Caco-2 (cell line): ENCODE data around the gene FANCM. TPM values are rescaled to one million over a fixed set of nuclear protein-coding genes. Genes with fewer than 3 reads are reported as not detected.

Experiments
- BruUV-seq: library from RNA; stranded (reverse); fragments of 400-500 nt; replicated peaks from 2 replicates; lab custom pipeline; 2021; lab: Mats Ljungman, UMichigan
- CTCF ChIA-PET: fragments of 300-600 bp; sonication (Branson Sonifier 250); formaldehyde crosslinking; loops from one replicate; lab custom pipeline; 2022; ENCODE audit warnings: antibody characterized with exemption; lab: Charles Lee
- POLR2A ChIA-PET: fragments of 300-600 bp; sonication (Branson Sonifier 250); formaldehyde crosslinking; loops from one replicate; lab custom pipeline; 2022; ENCODE audit warnings: antibody characterized with exemption; lab: Charles Lee
- DNase-seq, 2 experiments: peaks; one replicate each; pipeline versions ENCODE4 v3.0.0 to v3.0.0-alpha.2; 2020 to 2022
- H3K27me3 ChIP-seq: replicated peaks from 2 replicates; pipeline ENCODE4 v1.6.0; 2011; ENCODE audit warnings: low read length; ENCODE audit not compliant: control insufficient read depth, insufficient read depth
- H3K36me3 ChIP-seq: 2 replicates; pipeline ENCODE4 v1.5.1; 2011; ENCODE audit warnings: low read length; ENCODE audit not compliant: control insufficient read depth, insufficient read depth
- H3K4me1 ChIP-seq: fragments of 250-450 bp; sonication (Bioruptor Pico); 2 replicates; pipeline ENCODE4 v1.5.1; 2020; ENCODE audit warnings: mild to moderate bottlenecking
- H3K4me3 ChIP-seq: 2 replicates; pipeline ENCODE4 v1.5.1; 2011; ENCODE audit warnings: low read depth, mild to moderate bottlenecking, control low read depth, low read length
- H3K9me3 ChIP-seq: fragments of 250-450 bp; sonication (Bioruptor Pico); 2 replicates; pipeline ENCODE4 v1.5.1; 2020; ENCODE audit warnings: mild to moderate bottlenecking, moderate library complexity
- H3K27ac Mint-ChIP-seq: one replicate; pipeline ENCODE4 v1.8.0; 2022; ENCODE audit warnings: mixed read lengths; ENCODE audit not compliant: unreplicated experiment
- H3K27me3 Mint-ChIP-seq: one replicate; pipeline ENCODE4 v1.8.0; 2022; ENCODE audit warnings: mixed read lengths; ENCODE audit not compliant: insufficient read depth, unreplicated experiment
- H3K36me3 Mint-ChIP-seq: one replicate; pipeline ENCODE4 v1.8.0; 2022; ENCODE audit warnings: mild to moderate bottlenecking, mixed read lengths; ENCODE audit not compliant: insufficient read depth, unreplicated experiment
- H3K4me1 Mint-ChIP-seq: one replicate; pipeline ENCODE4 v1.8.0; 2022; ENCODE audit warnings: low read depth, mixed read lengths; ENCODE audit not compliant: unreplicated experiment
- H3K4me3 Mint-ChIP-seq: one replicate; pipeline ENCODE4 v1.8.0; 2022; ENCODE audit warnings: mild to moderate bottlenecking, moderate library complexity, mixed read lengths; ENCODE audit not compliant: unreplicated experiment
- H3K9me3 Mint-ChIP-seq: one replicate; pipeline ENCODE4 v1.8.0; 2022; ENCODE audit warnings: mixed read lengths; ENCODE audit not compliant: unreplicated experiment
- intact Hi-C: fragments of 100-400 bp; cut with micrococcal nuclease; formaldehyde crosslinking; loops from one replicate; pipeline ENCODE4 v1.10.0; 2022; ENCODE audit not compliant: unreplicated experiment
- total RNA-seq: library from RNA; stranded (reverse); gene quantifications from 2 replicates; pipeline ENCODE4 v1.2.3, GENCODE V29; 2022
- TF ChIP-seq, protein P1 (sequence below), 2 experiments: fragments of 200-600 bp in 1 of 2; IDR thresholded peaks; 1 replicate in 1 of 2; 2 replicates in 1 of 2; pipeline versions ENCODE4 v1.5.1 to v1.8.0; 2011 to 2022; ENCODE audit warnings: antibody characterized with exemption in 1 of 2, control low read depth in 1 of 2, inconsistent platforms in 1 of 2, low read depth in 1 of 2, low read length in 1 of 2, mild to moderate bottlenecking in 1 of 2, moderate library complexity in 1 of 2; ENCODE audit not compliant: insufficient read depth in 1 of 2, severe bottlenecking in 1 of 2, unreplicated experiment in 1 of 2

Gene FANCM
- total RNA-seq, 1 experiment from 2014 or later, result 13.1 TPM

- intact Hi-C loops, result no loop called here
- DNase-seq, result no peak
- Mint-ChIP-seq H3K27ac (no peak overlapping the region), H3K4me3 (no peak overlapping the region), H3K9me3 (no peaks in the 10 kb centered on the region), H3K36me3 (peaks cover 33% of the 10 kb centered on the region), H3K4me1 (no peaks in the 10 kb centered on the region), H3K27me3 (no peaks in the 10 kb centered on the region)
- TF ChIP-seq, protein P1, sequence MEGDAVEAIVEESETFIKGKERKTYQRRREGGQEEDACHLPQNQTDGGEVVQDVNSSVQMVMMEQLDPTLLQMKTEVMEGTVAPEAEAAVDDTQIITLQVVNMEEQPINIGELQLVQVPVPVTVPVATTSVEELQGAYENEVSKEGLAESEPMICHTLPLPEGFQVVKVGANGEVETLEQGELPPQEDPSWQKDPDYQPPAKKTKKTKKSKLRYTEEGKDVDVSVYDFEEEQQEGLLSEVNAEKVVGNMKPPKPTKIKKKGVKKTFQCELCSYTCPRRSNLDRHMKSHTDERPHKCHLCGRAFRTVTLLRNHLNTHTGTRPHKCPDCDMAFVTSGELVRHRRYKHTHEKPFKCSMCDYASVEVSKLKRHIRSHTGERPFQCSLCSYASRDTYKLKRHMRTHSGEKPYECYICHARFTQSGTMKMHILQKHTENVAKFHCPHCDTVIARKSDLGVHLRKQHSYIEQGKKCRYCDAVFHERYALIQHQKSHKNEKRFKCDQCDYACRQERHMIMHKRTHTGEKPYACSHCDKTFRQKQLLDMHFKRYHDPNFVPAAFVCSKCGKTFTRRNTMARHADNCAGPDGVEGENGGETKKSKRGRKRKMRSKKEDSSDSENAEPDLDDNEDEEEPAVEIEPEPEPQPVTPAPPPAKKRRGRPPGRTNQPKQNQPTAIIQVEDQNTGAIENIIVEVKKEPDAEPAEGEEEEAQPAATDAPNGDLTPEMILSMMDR (IDR thresholded peaks at IDR 0.05; ENCODE audit: insufficient read depth in 1 of 2, low read depth in 1 of 2, low read length in 1 of 2, severe bottlenecking in 1 of 2, unreplicated experiment in 1 of 2), result no peak
- BruUV-seq, result no TSS peak
- Histone ChIP-seq H3K36me3 (no peaks in the 10 kb centered on the region; the same call in 1 of the 2 replicates), H3K27me3 (no peaks in the 10 kb centered on the region), H3K4me3 (no peak overlapping the region), H3K9me3 (no peaks in the 10 kb centered on the region), H3K4me1 (no peaks in the 10 kb centered on the region)
- CTCF ChIA-PET, result no interaction called here
- POLR2A ChIA-PET, result no interaction called here
These were observed 6.6 kb upstream of the FANCM start for GRCh38 chr14:45128963-45129629.

GRCh38 chr14:45133683-45134050 lies 2.1 kb upstream of the FANCM start:
- CTCF ChIA-PET, result no interaction called here

More at GRCh38 chr14:45133683-45134050, 2.1 kb upstream of the FANCM start:
- H3K27ac Mint-ChIP-seq, result peak overlapping the region; percentile 95
- TF ChIP-seq, protein P1 (IDR thresholded peaks at IDR 0.05; ENCODE audit: insufficient read depth in 1 of 2, low read depth in 1 of 2, low read length in 1 of 2, severe bottlenecking in 1 of 2, unreplicated experiment in 1 of 2), result no peak
- H3K27me3 ChIP-seq, result no peaks in the 10 kb centered on the region
- peaks cover 8% of the 10 kb centered on the region; the same call in 1 of the 2 replicates for H3K4me1 ChIP-seq
- H3K9me3 ChIP-seq, result no peaks in the 10 kb centered on the region
- BruUV-seq, result TSS peak; percentile 77
- no peaks in the 10 kb centered on the region for H3K9me3 Mint-ChIP-seq
- peaks cover 14% of the 10 kb centered on the region for H3K4me1 Mint-ChIP-seq
- peak overlapping the region; percentile 51 for H3K4me3 ChIP-seq
- intact Hi-C loops, result loop anchor here (1.0 to 2.0 kb wide), 6 partner anchors 20 to 220 kb away; partner anchors contain the start of genes MIS18BP1 and PRPF39
- POLR2A ChIA-PET, result interaction anchor here (0.6 to 1.0 kb wide), 3 partner anchors 20 to 215 kb away, joined by 3 to 4 read pairs (median 3); no protein-coding TSS in a partner anchor
- H3K27me3 Mint-ChIP-seq, result no peaks in the 10 kb centered on the region
- H3K4me3 Mint-ChIP-seq, result peak overlapping the region; percentile 97
- no peak for DNase-seq
- peaks cover 10% of the 10 kb centered on the region for H3K36me3 Mint-ChIP-seq
- no peaks in the 10 kb centered on the region for H3K36me3 ChIP-seq
